Nasal cavity respiratory epithelium epithelial cell of viscerocranial mucosa (primary cell): ENCODE results near the gene OTULIN. TPM values are rescaled to one million over a fixed set of nuclear protein-coding genes. Genes with fewer than 3 reads are reported as not detected.

Source experiments
- total RNA-seq: library from RNA; depleted of rRNA; stranded (reverse); fragments of >200 nt; gene quantifications from 2 replicates; pipeline ENCODE4 v1.2.3, GENCODE V29; 2014

Gene OTULIN
- total RNA-seq = 25.6 and 27.6 TPM in 2 replicates

GRCh38 chr5:14664270-14665100, at the start of gene OTULIN:
TSS of gene OTULIN (plus strand) at chr5:14664718. CDS start at chr5:14664826, 108 bp downstream.

Other genes starting within 250 kb of the OTULIN start
- gene OTULINL, start 82.9 kb upstream of the OTULIN start, total RNA-seq = 0.34 and 0.36 TPM in 2 replicates
- gene ANKH, start 207.1 kb downstream of the OTULIN start, total RNA-seq = 14.0 and 18.6 TPM in 2 replicates